Peyer's patch (tissue), 4 donors: ENCODE data around the gene HCRTR1.

Experiments
- POLR2A ChIP-seq, 2 donors: fragments of 450-650 bp; IDR thresholded peaks; one replicate each; pipeline ENCODE4 v1.5.1; 2017; ENCODE audit warnings: antibody characterized with exemption in 2 of 2, mild to moderate bottlenecking in 2 of 2, moderate library complexity in 2 of 2
- TF ChIP-seq, protein P1 (sequence below), 6 experiments: fragments of 450-650 bp in 4 of 6; fragments of 200-600 bp in 2 of 6; sonication (generic) in 1 of 6; IDR thresholded peaks; one replicate each; pipeline ENCODE4 v1.5.1; 2017 to 2019; ENCODE audit warnings: antibody characterized with exemption in 6 of 6, mild to moderate bottlenecking in 3 of 6, moderate library complexity in 1 of 6

DNA sequence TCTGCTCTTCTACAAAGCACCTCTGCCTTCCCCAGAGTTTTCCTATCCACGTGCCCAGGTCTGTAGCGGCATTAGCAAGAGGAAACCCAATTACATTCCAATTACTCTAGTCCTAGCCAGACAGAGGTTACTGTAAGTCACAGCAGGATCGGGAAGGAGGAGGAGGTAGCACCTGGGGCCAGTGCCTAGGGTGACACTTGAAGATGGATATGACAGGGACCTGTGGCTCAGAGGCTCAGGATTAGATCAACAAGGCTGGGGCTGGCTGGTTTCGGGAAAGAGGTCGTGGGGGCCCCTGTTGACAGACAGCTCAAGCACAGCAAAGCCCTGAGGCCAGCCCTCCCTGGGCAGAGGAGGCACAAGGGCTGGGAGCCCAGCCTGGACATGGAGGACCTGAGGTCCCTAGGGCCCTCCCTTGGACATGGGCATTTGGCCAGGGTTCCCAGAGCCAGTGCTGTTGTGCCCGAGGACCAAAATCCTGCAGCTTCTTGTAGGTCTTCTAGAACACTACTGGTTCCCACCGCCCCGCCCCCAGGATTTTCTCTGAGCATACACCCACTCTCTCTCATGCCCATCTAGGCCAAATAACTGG is 3.0 kb upstream of the HCRTR1 start:
- TF ChIP-seq, protein P1, sequence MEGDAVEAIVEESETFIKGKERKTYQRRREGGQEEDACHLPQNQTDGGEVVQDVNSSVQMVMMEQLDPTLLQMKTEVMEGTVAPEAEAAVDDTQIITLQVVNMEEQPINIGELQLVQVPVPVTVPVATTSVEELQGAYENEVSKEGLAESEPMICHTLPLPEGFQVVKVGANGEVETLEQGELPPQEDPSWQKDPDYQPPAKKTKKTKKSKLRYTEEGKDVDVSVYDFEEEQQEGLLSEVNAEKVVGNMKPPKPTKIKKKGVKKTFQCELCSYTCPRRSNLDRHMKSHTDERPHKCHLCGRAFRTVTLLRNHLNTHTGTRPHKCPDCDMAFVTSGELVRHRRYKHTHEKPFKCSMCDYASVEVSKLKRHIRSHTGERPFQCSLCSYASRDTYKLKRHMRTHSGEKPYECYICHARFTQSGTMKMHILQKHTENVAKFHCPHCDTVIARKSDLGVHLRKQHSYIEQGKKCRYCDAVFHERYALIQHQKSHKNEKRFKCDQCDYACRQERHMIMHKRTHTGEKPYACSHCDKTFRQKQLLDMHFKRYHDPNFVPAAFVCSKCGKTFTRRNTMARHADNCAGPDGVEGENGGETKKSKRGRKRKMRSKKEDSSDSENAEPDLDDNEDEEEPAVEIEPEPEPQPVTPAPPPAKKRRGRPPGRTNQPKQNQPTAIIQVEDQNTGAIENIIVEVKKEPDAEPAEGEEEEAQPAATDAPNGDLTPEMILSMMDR (IDR thresholded peaks at IDR 0.05), result no peak
- TF ChIP-seq POLR2A (IDR thresholded peaks at IDR 0.05), result no peak
